H9 (cell line): ENCODE data around the gene ANO2. TPM values are rescaled to one million over a fixed set of nuclear protein-coding genes. Genes with fewer than 3 reads are reported as not detected.
"Not testable (repeated sequence)": the region's sequence is repeated elsewhere in the genome, so short reads cannot be mapped to it uniquely, and the experiment has no call there.

Source experiments
- DNase-seq: peaks from one replicate; pipeline ENCODE4 v3.0.0-alpha.2; 2017
- H2AFZ ChIP-seq: one replicate; pipeline ENCODE4 v1.6.1; 2013; ENCODE audit warnings: mild to moderate bottlenecking, low read length, control low read depth, moderate library complexity
- H2AK5ac ChIP-seq: 2 replicates; pipeline ENCODE4 v1.6.1; 2013; ENCODE audit warnings: low read length, control low read depth, mixed read lengths; ENCODE audit not compliant: insufficient read length
- H2BK120ac ChIP-seq: one replicate; pipeline ENCODE4 v1.6.1; 2013; ENCODE audit warnings: low read depth, mild to moderate bottlenecking, low read length, control low read depth, inconsistent platforms; ENCODE audit not compliant: poor library complexity, severe bottlenecking
- H2BK12ac ChIP-seq: 2 replicates; pipeline ENCODE4 v1.6.1; 2013; ENCODE audit warnings: low read length, control low read depth, mixed read lengths, low read depth; ENCODE audit not compliant: insufficient read length
- H2BK15ac ChIP-seq: 2 replicates; pipeline ENCODE4 v1.6.1; 2013; ENCODE audit warnings: low read depth, low read length, control low read depth
- H2BK20ac ChIP-seq: one replicate; pipeline ENCODE4 v1.6.1; 2013; ENCODE audit warnings: low read depth, mild to moderate bottlenecking, low read length, control low read depth, inconsistent platforms; ENCODE audit not compliant: poor library complexity, severe bottlenecking
- H2BK5ac ChIP-seq: 2 replicates; pipeline ENCODE4 v1.6.1; 2013; ENCODE audit warnings: low read length, control low read depth, mixed read lengths; ENCODE audit not compliant: insufficient read length
- H3K14ac ChIP-seq: 2 replicates; pipeline ENCODE4 v1.6.1; 2013; ENCODE audit warnings: low read length, control low read depth; ENCODE audit not compliant: insufficient read depth
- H3K18ac ChIP-seq: 2 replicates; pipeline ENCODE4 v1.6.1; 2013; ENCODE audit warnings: low read depth, mild to moderate bottlenecking, mixed read lengths, low read length, control low read depth; ENCODE audit not compliant: insufficient read length
- H3K23ac ChIP-seq: 2 replicates; pipeline ENCODE4 v1.6.1; 2013; ENCODE audit warnings: low read length, control low read depth, mixed read lengths, low read depth; ENCODE audit not compliant: insufficient read length
- H3K23me2 ChIP-seq: 2 replicates; pipeline ENCODE4 v1.6.1; 2013; ENCODE audit warnings: low read depth, mild to moderate bottlenecking, mixed read lengths, low read length, control low read depth; ENCODE audit not compliant: insufficient read length, poor library complexity, severe bottlenecking
- H3K27ac ChIP-seq: 2 replicates; pipeline ENCODE4 v1.5.1; 2013; ENCODE audit warnings: low read length, control low read depth, mixed read lengths, low read depth; ENCODE audit not compliant: insufficient read length
- H3K27me3 ChIP-seq: 2 replicates; pipeline ENCODE4 v1.6.1; 2013; ENCODE audit warnings: low read length, control low read depth, inconsistent platforms; ENCODE audit not compliant: insufficient read depth
- H3K4ac ChIP-seq: 2 replicates; pipeline ENCODE4 v1.6.1; 2013; ENCODE audit warnings: low read depth, mild to moderate bottlenecking, control low read depth, inconsistent platforms, low read length, moderate library complexity
- H3K4me1 ChIP-seq: 2 replicates; pipeline ENCODE4 v1.6.1; 2013; ENCODE audit warnings: low read length, control low read depth, inconsistent platforms; ENCODE audit not compliant: insufficient read depth
- H3K4me2 ChIP-seq: 2 replicates; pipeline ENCODE4 v1.6.1; 2013; ENCODE audit warnings: low read length, control low read depth, mixed read lengths; ENCODE audit not compliant: insufficient read length, insufficient read depth
- H3K56ac ChIP-seq: 2 replicates; pipeline ENCODE4 v1.6.1; 2013; ENCODE audit warnings: low read depth, mild to moderate bottlenecking, mixed read lengths, low read length, control low read depth; ENCODE audit not compliant: insufficient read length
- H3K79me1 ChIP-seq: 2 replicates; pipeline ENCODE4 v1.6.1; 2013; ENCODE audit warnings: low read depth, mild to moderate bottlenecking, moderate library complexity, low read length, control low read depth, inconsistent platforms; ENCODE audit not compliant: insufficient read depth, poor library complexity, severe bottlenecking
- H3K79me2 ChIP-seq: 2 replicates; pipeline ENCODE4 v1.6.1; 2013; ENCODE audit warnings: low read length, control low read depth, inconsistent platforms; ENCODE audit not compliant: insufficient read depth
- H3K9ac ChIP-seq: 2 replicates; pipeline ENCODE4 v1.6.1; 2013; ENCODE audit warnings: low read length, control low read depth, mixed read lengths; ENCODE audit not compliant: insufficient read length; ENCODE audit errors: extremely low read depth
- H3K9me3 ChIP-seq: one replicate; pipeline ENCODE4 v1.6.1; 2013; ENCODE audit warnings: low read depth, low read length, inconsistent platforms; ENCODE audit not compliant: control insufficient read depth
- H3T11ph ChIP-seq: one replicate; pipeline ENCODE4 v1.6.1; 2013; ENCODE audit warnings: mild to moderate bottlenecking, low read length, control low read depth, inconsistent platforms
- H4K20me1 ChIP-seq: one replicate; pipeline ENCODE4 v1.6.1; 2013; ENCODE audit not compliant: control insufficient read depth, insufficient read length, insufficient read depth
- H4K5ac ChIP-seq: 2 replicates; pipeline ENCODE4 v1.6.1; 2013; ENCODE audit warnings: low read depth, mild to moderate bottlenecking, mixed read lengths, low read length, control low read depth; ENCODE audit not compliant: insufficient read length
- H4K8ac ChIP-seq: replicated peaks from 2 replicates; pipeline ENCODE4 v1.6.1; 2013; ENCODE audit warnings: low read length, control low read depth, mixed read lengths, low read depth; ENCODE audit not compliant: insufficient read length
- H4K91ac ChIP-seq: 2 replicates; pipeline ENCODE4 v1.6.1; 2013; ENCODE audit warnings: low read depth, mild to moderate bottlenecking, moderate library complexity, mixed read lengths, low read length, control low read depth; ENCODE audit not compliant: insufficient read length
- H3K27ac Mint-ChIP-seq, 3 experiments: 2 replicates in 2 of 3; 3 replicates in 1 of 3; pipeline ENCODE4 v1.8.0; 2020 to 2021; ENCODE audit warnings: mixed read lengths in 3 of 3, mild to moderate bottlenecking in 1 of 3, moderate library complexity in 1 of 3
- H3K27me3 Mint-ChIP-seq: 2 replicates; pipeline ENCODE4 v1.8.0; 2021; ENCODE audit warnings: low read depth, mild to moderate bottlenecking, moderate library complexity, mixed read lengths
- H3K36me3 Mint-ChIP-seq, 3 experiments: 2 replicates in 2 of 3; 3 replicates in 1 of 3; pipeline ENCODE4 v1.8.0; 2020 to 2021; ENCODE audit warnings: low read depth in 3 of 3, mixed read lengths in 3 of 3; ENCODE audit not compliant: insufficient read depth in 1 of 3
- H3K4me1 Mint-ChIP-seq, 2 experiments: 2 replicates each; pipeline ENCODE4 v1.8.0; 2020; ENCODE audit warnings: mixed read lengths in 2 of 2
- H3K4me3 Mint-ChIP-seq, 2 experiments: 2 replicates in 1 of 2; 3 replicates in 1 of 2; pipeline ENCODE4 v1.8.0; 2020 to 2021; ENCODE audit warnings: mild to moderate bottlenecking in 2 of 2, mixed read lengths in 2 of 2, moderate library complexity in 1 of 2
- H3K9me3 Mint-ChIP-seq, 2 experiments: 2 replicates in 1 of 2; 3 replicates in 1 of 2; pipeline ENCODE4 v1.8.0; 2020; ENCODE audit warnings: mild to moderate bottlenecking in 2 of 2, mixed read lengths in 2 of 2, moderate library complexity in 1 of 2
- WGBS: extraction: QIAGEN DNeasy Blood & Tissue Kit; methylation state at CpG from one replicate; pipeline ENCODE4 v1.1.7; 2013; ENCODE audit warnings: missing lambda C conversion rate, low lambda C conversion rate, mixed read lengths; ENCODE audit not compliant: insufficient read length; ENCODE audit errors: extremely low coverage; 5-methylcytosine and 5-hydroxymethylcytosine counted together
- total RNA-seq: library from RNA; stranded (reverse); gene quantifications from 2 replicates; pipeline ENCODE4 v1.2.1, GENCODE V29; 2021
- TF ChIP-seq, protein P1 (sequence below): fragments of 200-600 bp; sonication (generic); conservative IDR thresholded peaks from 3 replicates; pipeline ENCODE4 v1.8.0; 2021; ENCODE audit warnings: antibody characterized with exemption, mild to moderate bottlenecking

Gene ANO2
- total RNA-seq, 1 experiment from 2014 or later = 3.8 TPM

GRCh38 chr12:5678176-5678575 lies 266.9 kb downstream of the ANO2 start:
- H3K36me3 Mint-ChIP-seq = no peaks in the 10 kb centered on the region; a peak in 1 of 7 replicates
- Histone ChIP-seq H3K9ac (no peak overlapping the region), H4K5ac (no peak overlapping the region), H3K18ac (no peak overlapping the region), H3K4me2 (no peak overlapping the region), H3T11ph (no peak overlapping the region), H3K79me2 (no peaks in the 10 kb centered on the region), H2AFZ (no peak overlapping the region), H3K4me1 (no peaks in the 10 kb centered on the region), H2BK12ac (no peak overlapping the region), H2BK5ac (no peak overlapping the region), H4K8ac (no peak overlapping the region), H3K23me2 (no peaks in the 10 kb centered on the region), H3K56ac (no peak overlapping the region), H2BK120ac (no peak overlapping the region), H4K20me1 (no peaks in the 10 kb centered on the region), H3K14ac (no peak overlapping the region), H2BK20ac (no peak overlapping the region), H2BK15ac (no peak overlapping the region), H3K27ac (no peak overlapping the region), H3K27me3 (no peaks in the 10 kb centered on the region), H3K9me3 (no peaks in the 10 kb centered on the region), H3K79me1 (no peaks in the 10 kb centered on the region), H2AK5ac (no peak overlapping the region), H3K23ac (no peak overlapping the region), H3K4ac (no peak overlapping the region), H4K91ac (no peak overlapping the region)
- H3K4me1 Mint-ChIP-seq = no peaks in the 10 kb centered on the region
- TF ChIP-seq, protein P1, sequence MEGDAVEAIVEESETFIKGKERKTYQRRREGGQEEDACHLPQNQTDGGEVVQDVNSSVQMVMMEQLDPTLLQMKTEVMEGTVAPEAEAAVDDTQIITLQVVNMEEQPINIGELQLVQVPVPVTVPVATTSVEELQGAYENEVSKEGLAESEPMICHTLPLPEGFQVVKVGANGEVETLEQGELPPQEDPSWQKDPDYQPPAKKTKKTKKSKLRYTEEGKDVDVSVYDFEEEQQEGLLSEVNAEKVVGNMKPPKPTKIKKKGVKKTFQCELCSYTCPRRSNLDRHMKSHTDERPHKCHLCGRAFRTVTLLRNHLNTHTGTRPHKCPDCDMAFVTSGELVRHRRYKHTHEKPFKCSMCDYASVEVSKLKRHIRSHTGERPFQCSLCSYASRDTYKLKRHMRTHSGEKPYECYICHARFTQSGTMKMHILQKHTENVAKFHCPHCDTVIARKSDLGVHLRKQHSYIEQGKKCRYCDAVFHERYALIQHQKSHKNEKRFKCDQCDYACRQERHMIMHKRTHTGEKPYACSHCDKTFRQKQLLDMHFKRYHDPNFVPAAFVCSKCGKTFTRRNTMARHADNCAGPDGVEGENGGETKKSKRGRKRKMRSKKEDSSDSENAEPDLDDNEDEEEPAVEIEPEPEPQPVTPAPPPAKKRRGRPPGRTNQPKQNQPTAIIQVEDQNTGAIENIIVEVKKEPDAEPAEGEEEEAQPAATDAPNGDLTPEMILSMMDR = no peak
- no CpG with 5 or more reads among the region's 5 CpGs for WGBS
- DNase-seq = no peak
- peaks cover 13% of the 10 kb centered on the region for H3K27me3 Mint-ChIP-seq
- H3K9me3 Mint-ChIP-seq = no peaks in the 10 kb centered on the region; a peak in 1 of 5 replicates
- no peak overlapping the region for H3K27ac Mint-ChIP-seq
- no peak overlapping the region for H3K4me3 Mint-ChIP-seq

GRCh38 chr12:5669624-5670023 lies 275.4 kb downstream of the ANO2 start:
- not testable (repeated sequence) for H3K23me2 ChIP-seq, H2AK5ac ChIP-seq, H3K4me1 ChIP-seq, H3K18ac ChIP-seq, H4K8ac ChIP-seq, H3K9ac ChIP-seq, H3K9me3 ChIP-seq, H3K79me1 ChIP-seq, H2AFZ ChIP-seq, H3K36me3 Mint-ChIP-seq, H2BK20ac ChIP-seq, H3K4me2 ChIP-seq, H2BK120ac ChIP-seq, H3K27me3 ChIP-seq, H3K27ac ChIP-seq, H3K27ac Mint-ChIP-seq, H4K20me1 ChIP-seq, H3K27me3 Mint-ChIP-seq, H2BK15ac ChIP-seq, H2BK5ac ChIP-seq, H3K9me3 Mint-ChIP-seq, H3T11ph ChIP-seq, H3K79me2 ChIP-seq, H3K56ac ChIP-seq, H3K4ac ChIP-seq, DNase-seq, H3K4me1 Mint-ChIP-seq, H3K4me3 Mint-ChIP-seq, H4K5ac ChIP-seq, H4K91ac ChIP-seq, H3K23ac ChIP-seq, H3K14ac ChIP-seq, H2BK12ac ChIP-seq
- WGBS = no CpG with 5 or more reads among the region's 1 CpG
